Mesodermal cell (in vitro differentiated cells): ENCODE results near the gene TIFAB.

Experiments
- H3K27ac ChIP-seq: 2 replicates; pipeline ENCODE4 v1.7.0; 2013; ENCODE audit warnings: mild to moderate bottlenecking, low read depth, low read length, moderate library complexity; ENCODE audit not compliant: severe bottlenecking
- H3K36me3 ChIP-seq: 2 replicates; pipeline ENCODE4 v1.7.1; 2013; ENCODE audit warnings: mild to moderate bottlenecking, low read length, moderate library complexity; ENCODE audit not compliant: control insufficient read depth, insufficient read depth
- H3K4me1 ChIP-seq: one replicate; pipeline ENCODE4 v1.7.1; 2013; ENCODE audit warnings: mild to moderate bottlenecking, low read length; ENCODE audit not compliant: insufficient read depth, control insufficient read depth, poor library complexity, severe bottlenecking
- H3K4me3 ChIP-seq: 2 replicates; pipeline ENCODE4 v1.7.0; 2013; ENCODE audit warnings: low read length, control low read depth, mild to moderate bottlenecking; ENCODE audit not compliant: insufficient read depth, poor library complexity, severe bottlenecking; ENCODE audit errors: extremely low read depth
- H3K9me3 ChIP-seq: 2 replicates; pipeline ENCODE4 v1.7.1; 2013; ENCODE audit warnings: mild to moderate bottlenecking, low read length, moderate library complexity; ENCODE audit not compliant: control insufficient read depth
- WGBS, 2 experiments: methylation state at CpG; one replicate each; pipeline ENCODE4 v1.1.5; 2013; ENCODE audit warnings: missing lambda C conversion rate in 2 of 2; ENCODE audit not compliant: insufficient coverage in 2 of 2; 5-methylcytosine and 5-hydroxymethylcytosine counted together

TIFAB gene

GRCh38 chr5:135481909-135482311, 29.8 kb upstream of the TIFAB start:
- H3K9me3 ChIP-seq, result no peaks in the 10 kb centered on the region
- no peaks in the 10 kb centered on the region for H3K4me1 ChIP-seq
- no peak overlapping the region for H3K27ac ChIP-seq
- WGBS, 2 experiments, result 90 to 98% methylated on average over 3 to 4 of the region's 4 CpGs
- no peak overlapping the region for H3K4me3 ChIP-seq
- no peaks in the 10 kb centered on the region for H3K36me3 ChIP-seq

- no peaks in the 10 kb centered on the region for H3K4me1 ChIP-seq
- H3K36me3 ChIP-seq, result no peaks in the 10 kb centered on the region
- H3K27ac ChIP-seq, result no peak overlapping the region
- H3K4me3 ChIP-seq, result no peak overlapping the region
- 86% methylated on average over 5 of the region's 5 CpGs for WGBS, 2 experiments
- H3K9me3 ChIP-seq, result no peaks in the 10 kb centered on the region
Observed at GRCh38 chr5:135481387-135481786, 29.2 kb upstream of the TIFAB start.

GRCh38 chr5:135480511-135480910, 28.4 kb upstream of the TIFAB start:
- no peak overlapping the region for H3K4me3 ChIP-seq
- WGBS, 2 experiments, result 90 to 96% methylated on average over 3 of the region's 5 CpGs
- H3K4me1 ChIP-seq, result no peaks in the 10 kb centered on the region
- H3K36me3 ChIP-seq, result no peaks in the 10 kb centered on the region
- H3K9me3 ChIP-seq, result no peaks in the 10 kb centered on the region
- H3K27ac ChIP-seq, result no peak overlapping the region

- Histone ChIP-seq H3K4me3 (no peak overlapping the region), H3K27ac (no peak overlapping the region), H3K36me3 (no peaks in the 10 kb centered on the region), H3K9me3 (no peaks in the 10 kb centered on the region), H3K4me1 (peaks cover 6% of the 10 kb centered on the region)
- WGBS, 2 experiments, result 41 to 70% methylated on average over 1 to 3 of the region's 4 CpGs
Observed at GRCh38 chr5:135478938-135479337, 26.8 kb upstream of the TIFAB start.

- WGBS, 2 experiments, result 37 to 43% methylated on average over 12 to 13 of the region's 14 CpGs
- H3K36me3 ChIP-seq, result no peaks in the 10 kb centered on the region
- H3K4me3 ChIP-seq, result no peak overlapping the region
- H3K9me3 ChIP-seq, result no peaks in the 10 kb centered on the region
- peaks cover 6% of the 10 kb centered on the region for H3K4me1 ChIP-seq
- no peak overlapping the region for H3K27ac ChIP-seq
Observed at GRCh38 chr5:135477613-135478066, 25.5 kb upstream of the TIFAB start.

- Histone ChIP-seq H3K4me3 (no peak overlapping the region), H3K36me3 (no peaks in the 10 kb centered on the region), H3K4me1 (peaks cover 6% of the 10 kb centered on the region), H3K27ac (no peak overlapping the region), H3K9me3 (no peaks in the 10 kb centered on the region)
- 40 to 41% methylated on average over 13 to 14 of the region's 24 CpGs for WGBS, 2 experiments
Observed at GRCh38 chr5:135476615-135477581, 24.7 kb upstream of the TIFAB start.

GRCh38 chr5:135473956-135474670, 22.0 kb upstream of the TIFAB start:
- no peaks in the 10 kb centered on the region for H3K36me3 ChIP-seq
- 81 to 90% methylated on average over 8 to 11 of the region's 12 CpGs for WGBS, 2 experiments
- H3K27ac ChIP-seq, result no peak overlapping the region
- H3K4me1 ChIP-seq, result peaks cover 6% of the 10 kb centered on the region
- no peaks in the 10 kb centered on the region for H3K9me3 ChIP-seq
- no peak overlapping the region for H3K4me3 ChIP-seq

GRCh38 chr5:135472141-135472540, 20.0 kb upstream of the TIFAB start:
- no peaks in the 10 kb centered on the region for H3K9me3 ChIP-seq

GRCh38 chr5:135471726-135472125, 19.6 kb upstream of the TIFAB start:
- Histone ChIP-seq H3K4me1 (peaks cover 6% of the 10 kb centered on the region), H3K9me3 (no peaks in the 10 kb centered on the region), H3K4me3 (no peak overlapping the region), H3K36me3 (no peaks in the 10 kb centered on the region), H3K27ac (no peak overlapping the region)
- 50 to 93% methylated on average over 1 to 2 of the region's 4 CpGs for WGBS, 2 experiments

More at GRCh38 chr5:135472141-135472540, 20.0 kb upstream of the TIFAB start:
- no peaks in the 10 kb centered on the region for H3K36me3 ChIP-seq
- H3K4me3 ChIP-seq, result no peak overlapping the region
- H3K27ac ChIP-seq, result no peak overlapping the region
- 91 to 96% methylated on average over 3 to 4 of the region's 5 CpGs for WGBS, 2 experiments
- H3K4me1 ChIP-seq, result peaks cover 6% of the 10 kb centered on the region

GRCh38 chr5:135469911-135470310, 17.8 kb upstream of the TIFAB start:
- Histone ChIP-seq H3K4me3 (no peak overlapping the region), H3K4me1 (peaks cover 9% of the 10 kb centered on the region), H3K9me3 (no peaks in the 10 kb centered on the region), H3K27ac (no peak overlapping the region), H3K36me3 (no peaks in the 10 kb centered on the region)
- WGBS, 2 experiments, result 66 to 80% methylated on average over 1 to 2 of the region's 5 CpGs
